Measurements from ENCODE around the gene CPEB2. TPM values are rescaled to one million over a fixed set of nuclear protein-coding genes. Genes with fewer than 3 reads are reported as not detected.

Gene CPEB2
- total and polyA plus RNA-seq, 10 of the 15 experiments (the other 5 are each of a cell fraction or from before 2014, with no cell fraction given): 0.73 to 8.3 (median 3.7) TPM

DNA sequence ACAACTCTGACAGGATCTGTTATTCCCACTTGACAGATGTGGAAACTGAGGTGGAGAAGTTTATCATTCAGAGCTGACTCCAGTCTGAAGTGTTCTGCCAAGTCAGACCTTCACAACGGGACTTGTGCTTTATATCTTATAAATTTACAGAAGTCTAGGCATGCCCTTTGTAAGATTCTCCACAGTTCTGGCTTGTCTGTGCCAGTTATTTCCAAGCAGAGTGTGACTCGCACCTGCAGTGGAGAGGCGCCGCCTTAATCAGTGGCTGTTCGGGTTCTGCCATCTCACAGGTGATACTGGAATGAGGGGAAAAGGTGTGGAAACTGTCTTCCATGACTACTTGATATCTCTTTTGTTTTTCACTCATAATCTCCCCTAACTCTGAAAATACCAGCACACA is 63.2 kb downstream of the CPEB2 start (continued):
- TF ChIP-seq, protein P1, sequence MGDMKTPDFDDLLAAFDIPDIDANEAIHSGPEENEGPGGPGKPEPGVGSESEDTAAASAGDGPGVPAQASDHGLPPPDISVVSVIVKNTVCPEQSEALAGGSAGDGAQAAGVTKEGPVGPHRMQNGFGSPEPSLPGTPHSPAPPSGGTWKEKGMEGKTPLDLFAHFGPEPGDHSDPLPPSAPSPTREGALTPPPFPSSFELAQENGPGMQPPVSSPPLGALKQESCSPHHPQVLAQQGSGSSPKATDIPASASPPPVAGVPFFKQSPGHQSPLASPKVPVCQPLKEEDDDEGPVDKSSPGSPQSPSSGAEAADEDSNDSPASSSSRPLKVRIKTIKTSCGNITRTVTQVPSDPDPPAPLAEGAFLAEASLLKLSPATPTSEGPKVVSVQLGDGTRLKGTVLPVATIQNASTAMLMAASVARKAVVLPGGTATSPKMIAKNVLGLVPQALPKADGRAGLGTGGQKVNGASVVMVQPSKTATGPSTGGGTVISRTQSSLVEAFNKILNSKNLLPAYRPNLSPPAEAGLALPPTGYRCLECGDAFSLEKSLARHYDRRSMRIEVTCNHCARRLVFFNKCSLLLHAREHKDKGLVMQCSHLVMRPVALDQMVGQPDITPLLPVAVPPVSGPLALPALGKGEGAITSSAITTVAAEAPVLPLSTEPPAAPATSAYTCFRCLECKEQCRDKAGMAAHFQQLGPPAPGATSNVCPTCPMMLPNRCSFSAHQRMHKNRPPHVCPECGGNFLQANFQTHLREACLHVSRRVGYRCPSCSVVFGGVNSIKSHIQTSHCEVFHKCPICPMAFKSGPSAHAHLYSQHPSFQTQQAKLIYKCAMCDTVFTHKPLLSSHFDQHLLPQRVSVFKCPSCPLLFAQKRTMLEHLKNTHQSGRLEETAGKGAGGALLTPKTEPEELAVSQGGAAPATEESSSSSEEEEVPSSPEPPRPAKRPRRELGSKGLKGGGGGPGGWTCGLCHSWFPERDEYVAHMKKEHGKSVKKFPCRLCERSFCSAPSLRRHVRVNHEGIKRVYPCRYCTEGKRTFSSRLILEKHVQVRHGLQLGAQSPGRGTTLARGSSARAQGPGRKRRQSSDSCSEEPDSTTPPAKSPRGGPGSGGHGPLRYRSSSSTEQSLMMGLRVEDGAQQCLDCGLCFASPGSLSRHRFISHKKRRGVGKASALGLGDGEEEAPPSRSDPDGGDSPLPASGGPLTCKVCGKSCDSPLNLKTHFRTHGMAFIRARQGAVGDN (IDR thresholded peaks at IDR 0.05): no peak
- no peak for TF ChIP-seq NR2C1 (IDR thresholded peaks at IDR 0.05)
- TF ChIP-seq ZBED1 (IDR thresholded peaks at IDR 0.05; ENCODE audit: borderline replicate concordance): no peak
- TF ChIP-seq, protein P2, sequence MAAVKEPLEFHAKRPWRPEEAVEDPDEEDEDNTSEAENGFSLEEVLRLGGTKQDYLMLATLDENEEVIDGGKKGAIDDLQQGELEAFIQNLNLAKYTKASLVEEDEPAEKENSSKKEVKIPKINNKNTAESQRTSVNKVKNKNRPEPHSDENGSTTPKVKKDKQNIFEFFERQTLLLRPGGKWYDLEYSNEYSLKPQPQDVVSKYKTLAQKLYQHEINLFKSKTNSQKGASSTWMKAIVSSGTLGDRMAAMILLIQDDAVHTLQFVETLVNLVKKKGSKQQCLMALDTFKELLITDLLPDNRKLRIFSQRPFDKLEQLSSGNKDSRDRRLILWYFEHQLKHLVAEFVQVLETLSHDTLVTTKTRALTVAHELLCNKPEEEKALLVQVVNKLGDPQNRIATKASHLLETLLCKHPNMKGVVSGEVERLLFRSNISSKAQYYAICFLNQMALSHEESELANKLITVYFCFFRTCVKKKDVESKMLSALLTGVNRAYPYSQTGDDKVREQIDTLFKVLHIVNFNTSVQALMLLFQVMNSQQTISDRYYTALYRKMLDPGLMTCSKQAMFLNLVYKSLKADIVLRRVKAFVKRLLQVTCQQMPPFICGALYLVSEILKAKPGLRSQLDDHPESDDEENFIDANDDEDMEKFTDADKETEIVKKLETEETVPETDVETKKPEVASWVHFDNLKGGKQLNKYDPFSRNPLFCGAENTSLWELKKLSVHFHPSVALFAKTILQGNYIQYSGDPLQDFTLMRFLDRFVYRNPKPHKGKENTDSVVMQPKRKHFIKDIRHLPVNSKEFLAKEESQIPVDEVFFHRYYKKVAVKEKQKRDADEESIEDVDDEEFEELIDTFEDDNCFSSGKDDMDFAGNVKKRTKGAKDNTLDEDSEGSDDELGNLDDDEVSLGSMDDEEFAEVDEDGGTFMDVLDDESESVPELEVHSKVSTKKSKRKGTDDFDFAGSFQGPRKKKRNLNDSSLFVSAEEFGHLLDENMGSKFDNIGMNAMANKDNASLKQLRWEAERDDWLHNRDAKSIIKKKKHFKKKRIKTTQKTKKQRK (IDR thresholded peaks at IDR 0.05; ENCODE audit: low read depth, low read length): no peak
- TF ChIP-seq BHLHE40 (IDR thresholded peaks at IDR 0.05; ENCODE audit: borderline replicate concordance in 1 of 2, low read depth in 2 of 2, low read length in 1 of 2): no peak
- no peak for TF ChIP-seq GABPA (IDR thresholded peaks at IDR 0.05; ENCODE audit: low read depth)
- TF ChIP-seq ZNF24 (IDR thresholded peaks at IDR 0.05): no peak
- TF ChIP-seq, protein P3, sequence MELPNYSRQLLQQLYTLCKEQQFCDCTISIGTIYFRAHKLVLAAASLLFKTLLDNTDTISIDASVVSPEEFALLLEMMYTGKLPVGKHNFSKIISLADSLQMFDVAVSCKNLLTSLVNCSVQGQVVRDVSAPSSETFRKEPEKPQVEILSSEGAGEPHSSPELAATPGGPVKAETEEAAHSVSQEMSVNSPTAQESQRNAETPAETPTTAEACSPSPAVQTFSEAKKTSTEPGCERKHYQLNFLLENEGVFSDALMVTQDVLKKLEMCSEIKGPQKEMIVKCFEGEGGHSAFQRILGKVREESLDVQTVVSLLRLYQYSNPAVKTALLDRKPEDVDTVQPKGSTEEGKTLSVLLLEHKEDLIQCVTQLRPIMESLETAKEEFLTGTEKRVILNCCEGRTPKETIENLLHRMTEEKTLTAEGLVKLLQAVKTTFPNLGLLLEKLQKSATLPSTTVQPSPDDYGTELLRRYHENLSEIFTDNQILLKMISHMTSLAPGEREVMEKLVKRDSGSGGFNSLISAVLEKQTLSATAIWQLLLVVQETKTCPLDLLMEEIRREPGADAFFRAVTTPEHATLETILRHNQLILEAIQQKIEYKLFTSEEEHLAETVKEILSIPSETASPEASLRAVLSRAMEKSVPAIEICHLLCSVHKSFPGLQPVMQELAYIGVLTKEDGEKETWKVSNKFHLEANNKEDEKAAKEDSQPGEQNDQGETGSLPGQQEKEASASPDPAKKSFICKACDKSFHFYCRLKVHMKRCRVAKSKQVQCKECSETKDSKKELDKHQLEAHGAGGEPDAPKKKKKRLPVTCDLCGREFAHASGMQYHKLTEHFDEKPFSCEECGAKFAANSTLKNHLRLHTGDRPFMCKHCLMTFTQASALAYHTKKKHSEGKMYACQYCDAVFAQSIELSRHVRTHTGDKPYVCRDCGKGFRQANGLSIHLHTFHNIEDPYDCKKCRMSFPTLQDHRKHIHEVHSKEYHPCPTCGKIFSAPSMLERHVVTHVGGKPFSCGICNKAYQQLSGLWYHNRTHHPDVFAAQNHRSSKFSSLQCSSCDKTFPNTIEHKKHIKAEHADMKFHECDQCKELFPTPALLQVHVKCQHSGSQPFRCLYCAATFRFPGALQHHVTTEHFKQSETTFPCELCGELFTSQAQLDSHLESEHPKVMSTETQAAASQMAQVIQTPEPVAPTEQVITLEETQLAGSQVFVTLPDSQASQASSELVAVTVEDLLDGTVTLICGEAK (IDR thresholded peaks at IDR 0.05; ENCODE audit: borderline replicate concordance): no peak
- TF ChIP-seq CBFB (IDR thresholded peaks at IDR 0.05; ENCODE audit: low read depth): no peak

Data from GM12878 (cell line).